Endodermal cell (in vitro differentiated cells): ENCODE results near the gene KCNK15. TPM values are rescaled to one million over a fixed set of nuclear protein-coding genes. Genes with fewer than 3 reads are reported as not detected.

Experiments
- DNase-seq: peaks from one replicate; pipeline ENCODE4 v3.0.0-alpha.2; 2017
- H3K27ac ChIP-seq: 2 replicates; pipeline ENCODE4 v1.5.1; 2013; ENCODE audit warnings: mild to moderate bottlenecking, low read depth, low read length, moderate library complexity
- H3K27me3 ChIP-seq: 2 replicates; pipeline ENCODE4 v1.6.1; 2013; ENCODE audit warnings: mild to moderate bottlenecking, low read length, moderate library complexity; ENCODE audit not compliant: insufficient read depth, control insufficient read depth, poor library complexity, severe bottlenecking
- H3K36me3 ChIP-seq: 2 replicates; pipeline ENCODE4 v1.7.0; 2013; ENCODE audit warnings: mild to moderate bottlenecking, low read length, moderate library complexity; ENCODE audit not compliant: control insufficient read depth, insufficient read depth
- H3K4me1 ChIP-seq: one replicate; pipeline ENCODE4 v1.7.0; 2013; ENCODE audit warnings: low read length; ENCODE audit not compliant: control insufficient read depth, insufficient read depth
- H3K4me3 ChIP-seq: 2 replicates; pipeline ENCODE4 v1.5.1; 2013; ENCODE audit warnings: mild to moderate bottlenecking, low read length, moderate library complexity
- H3K9ac ChIP-seq: 2 replicates; pipeline ENCODE4 v1.6.1; 2013; ENCODE audit warnings: mild to moderate bottlenecking, low read length, moderate library complexity; ENCODE audit not compliant: poor library complexity, severe bottlenecking; ENCODE audit errors: extremely low read depth
- H3K9me3 ChIP-seq: 2 replicates; pipeline ENCODE4 v1.6.1; 2013; ENCODE audit warnings: mild to moderate bottlenecking, low read length, moderate library complexity; ENCODE audit not compliant: control insufficient read depth
- H3K27ac Mint-ChIP-seq: 2 replicates; pipeline ENCODE4 v1.8.0; 2020; ENCODE audit warnings: mixed read lengths
- H3K27me3 Mint-ChIP-seq: 2 replicates; pipeline ENCODE4 v1.8.0; 2021; ENCODE audit warnings: mild to moderate bottlenecking, mixed read lengths; ENCODE audit not compliant: insufficient read depth
- H3K36me3 Mint-ChIP-seq: 2 replicates; pipeline ENCODE4 v1.8.0; 2020; ENCODE audit warnings: low read depth, mixed read lengths
- H3K4me1 Mint-ChIP-seq: 2 replicates; pipeline ENCODE4 v1.8.0; 2020; ENCODE audit warnings: mixed read lengths
- H3K4me3 Mint-ChIP-seq: 2 replicates; pipeline ENCODE4 v1.8.0; 2020; ENCODE audit warnings: mild to moderate bottlenecking, moderate library complexity, mixed read lengths
- H3K9me3 Mint-ChIP-seq: 2 replicates; pipeline ENCODE4 v1.8.0; 2020; ENCODE audit warnings: mild to moderate bottlenecking, mixed read lengths
- whole genome bisulfite sequencing, 2 experiments: methylation state at CpG; one replicate each; pipeline versions ENCODE4 v1.1.5 to v1.1.7; 2013; ENCODE audit warnings: missing lambda C conversion rate in 2 of 2, mixed read lengths in 1 of 2; ENCODE audit not compliant: insufficient coverage in 1 of 2, insufficient read length in 1 of 2; 5-methylcytosine and 5-hydroxymethylcytosine counted together
- total RNA-seq, 2 donors: library from RNA; stranded (reverse); fragmentation: NEBNext Ultra II Directional in 1 of 2; extraction: Animal tissue kit (Norgen Biotek cat#: 25700) in 1 of 2; gene quantifications; 2 replicates in 1 of 2; 3 replicates in 1 of 2; pipeline ENCODE4 v1.2.1, GENCODE V29; 2021
- TF ChIP-seq, protein P1 (sequence below): fragments of 200-600 bp; sonication (generic); conservative IDR thresholded peaks from 2 replicates; pipeline ENCODE4 v1.5.0; 2021; ENCODE audit warnings: antibody characterized with exemption, mild to moderate bottlenecking

Gene KCNK15
- total RNA-seq, 2 donors from 2014 or later: 0.15 to 0.22 TPM

DNA sequence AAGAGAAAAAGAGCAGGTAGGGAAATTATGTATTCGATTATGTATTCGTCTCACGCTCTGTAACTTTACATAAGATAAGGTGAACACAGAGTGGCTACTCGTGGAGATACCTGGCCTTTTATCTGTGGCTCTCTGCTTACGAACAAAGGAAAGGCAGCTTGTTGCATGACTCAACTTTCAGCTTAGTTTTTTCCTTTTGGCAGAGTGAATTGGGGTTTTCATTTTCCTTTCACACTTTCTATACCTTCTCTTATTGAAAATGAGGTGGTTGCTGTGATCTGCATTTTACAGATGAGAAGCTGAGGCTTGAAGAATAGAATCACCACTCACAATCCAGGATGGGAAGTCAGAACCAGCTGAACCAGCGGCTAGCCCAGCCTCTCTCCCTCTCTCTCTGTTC, 13.3 kb upstream of the KCNK15 start:
- Histone ChIP-seq H3K4me1 (peaks cover 12% of the 10 kb centered on the region), H3K36me3 (no peaks in the 10 kb centered on the region), H3K9me3 (peaks cover 6% of the 10 kb centered on the region), H3K9ac (peak overlapping the region; percentile 67), H3K27me3 (no peaks in the 10 kb centered on the region), H3K27ac (no peak overlapping the region), H3K4me3 (no peak overlapping the region)
- Mint-ChIP-seq H3K4me1 (peaks cover 32% of the 10 kb centered on the region), H3K36me3 (no peaks in the 10 kb centered on the region), H3K27me3 (no peaks in the 10 kb centered on the region), H3K9me3 (no peaks in the 10 kb centered on the region), H3K4me3 (no peak overlapping the region), H3K27ac (peak overlapping the region; percentile 85)
- DNase-seq: no peak
- 43 to 56% methylated on average over 6 of the region's 6 CpGs for WGBS, 2 experiments
- TF ChIP-seq, protein P1, sequence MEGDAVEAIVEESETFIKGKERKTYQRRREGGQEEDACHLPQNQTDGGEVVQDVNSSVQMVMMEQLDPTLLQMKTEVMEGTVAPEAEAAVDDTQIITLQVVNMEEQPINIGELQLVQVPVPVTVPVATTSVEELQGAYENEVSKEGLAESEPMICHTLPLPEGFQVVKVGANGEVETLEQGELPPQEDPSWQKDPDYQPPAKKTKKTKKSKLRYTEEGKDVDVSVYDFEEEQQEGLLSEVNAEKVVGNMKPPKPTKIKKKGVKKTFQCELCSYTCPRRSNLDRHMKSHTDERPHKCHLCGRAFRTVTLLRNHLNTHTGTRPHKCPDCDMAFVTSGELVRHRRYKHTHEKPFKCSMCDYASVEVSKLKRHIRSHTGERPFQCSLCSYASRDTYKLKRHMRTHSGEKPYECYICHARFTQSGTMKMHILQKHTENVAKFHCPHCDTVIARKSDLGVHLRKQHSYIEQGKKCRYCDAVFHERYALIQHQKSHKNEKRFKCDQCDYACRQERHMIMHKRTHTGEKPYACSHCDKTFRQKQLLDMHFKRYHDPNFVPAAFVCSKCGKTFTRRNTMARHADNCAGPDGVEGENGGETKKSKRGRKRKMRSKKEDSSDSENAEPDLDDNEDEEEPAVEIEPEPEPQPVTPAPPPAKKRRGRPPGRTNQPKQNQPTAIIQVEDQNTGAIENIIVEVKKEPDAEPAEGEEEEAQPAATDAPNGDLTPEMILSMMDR: no peak

DNA sequence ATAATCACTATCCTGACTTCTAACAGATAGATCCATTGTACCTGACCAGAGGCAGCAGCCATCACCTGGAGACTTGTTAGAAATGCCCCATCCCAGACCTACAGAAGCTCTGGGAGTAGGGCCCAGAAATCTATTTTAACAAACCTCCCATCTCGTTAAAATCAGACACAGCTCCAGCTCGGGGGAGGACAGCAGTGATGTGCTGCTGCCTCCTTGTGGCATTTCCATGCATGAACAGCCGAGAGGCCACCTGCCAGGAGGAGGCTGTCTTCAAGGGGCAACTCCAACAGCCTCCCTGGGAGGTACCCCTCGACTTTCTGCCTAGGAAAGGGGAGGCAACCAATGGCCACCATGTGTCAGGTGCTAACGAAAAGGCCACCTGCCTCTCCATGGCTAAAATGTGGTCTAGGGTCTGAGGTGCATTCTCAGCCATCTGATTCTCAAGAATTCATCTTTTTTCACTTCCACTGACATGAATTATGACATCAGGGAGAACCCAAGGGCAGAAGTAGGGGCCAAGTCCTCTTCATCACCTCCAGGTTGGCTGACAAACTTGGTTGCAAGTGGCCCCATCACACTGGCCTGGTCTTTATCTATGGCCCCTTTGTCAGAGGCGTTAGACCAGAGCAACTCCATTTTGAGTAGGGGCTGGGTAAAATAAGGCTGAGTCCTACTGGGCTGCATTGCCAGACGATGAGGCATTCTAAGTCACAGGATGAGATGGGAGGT, 12.2 kb upstream of the KCNK15 start:
- H3K4me3 Mint-ChIP-seq: no peak overlapping the region
- H3K36me3 Mint-ChIP-seq: no peaks in the 10 kb centered on the region
- H3K27ac Mint-ChIP-seq: no peak overlapping the region
- H3K4me1 Mint-ChIP-seq: peaks cover 32% of the 10 kb centered on the region
- peak; percentile 92 for DNase-seq
- Histone ChIP-seq H3K27ac (no peak overlapping the region), H3K27me3 (no peaks in the 10 kb centered on the region), H3K4me3 (no peak overlapping the region), H3K36me3 (no peaks in the 10 kb centered on the region), H3K4me1 (peaks cover 12% of the 10 kb centered on the region), H3K9me3 (peaks cover 7% of the 10 kb centered on the region), H3K9ac (no peak overlapping the region)
- TF ChIP-seq, protein P1: peak; percentile 94
- H3K27me3 Mint-ChIP-seq: no peaks in the 10 kb centered on the region
- 41 to 69% methylated on average over 3 to 7 of the region's 7 CpGs for WGBS, 2 experiments
- H3K9me3 Mint-ChIP-seq: no peaks in the 10 kb centered on the region

DNA sequence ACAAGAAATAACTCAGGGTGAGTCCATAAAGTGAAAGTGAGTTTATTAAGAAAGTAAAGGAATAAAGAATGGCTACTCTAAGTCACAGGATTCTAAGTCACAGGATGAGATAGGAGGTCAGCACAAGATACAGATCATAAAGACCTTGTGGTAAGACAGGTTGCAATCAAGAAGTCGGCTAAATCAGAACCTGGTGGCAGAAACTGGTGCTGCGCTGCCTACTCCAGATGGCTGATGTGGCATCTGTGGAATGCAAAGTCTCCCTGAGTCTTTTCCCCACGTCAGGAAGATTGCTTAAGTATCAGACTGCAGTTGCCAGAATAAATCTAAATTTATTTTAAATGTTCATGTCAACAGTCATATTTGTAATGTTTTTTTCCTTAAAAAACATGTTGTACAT, 10.7 kb upstream of the KCNK15 start:
- H3K36me3 ChIP-seq: no peaks in the 10 kb centered on the region
- no peak overlapping the region for H3K9ac ChIP-seq
- no peaks in the 10 kb centered on the region for H3K27me3 Mint-ChIP-seq
- peaks cover 3% of the 10 kb centered on the region for H3K4me1 ChIP-seq
- TF ChIP-seq, protein P1: peak; percentile 64
- H3K4me1 Mint-ChIP-seq: peaks cover 20% of the 10 kb centered on the region
- 88 to 100% methylated on average over 2 to 3 of the region's 3 CpGs for WGBS, 2 experiments
- H3K4me3 ChIP-seq: no peak overlapping the region
- H3K27ac ChIP-seq: no peak overlapping the region
- no peaks in the 10 kb centered on the region for H3K9me3 Mint-ChIP-seq
- H3K4me3 Mint-ChIP-seq: no peak overlapping the region
- no peaks in the 10 kb centered on the region for H3K36me3 Mint-ChIP-seq
- no peak overlapping the region for H3K27ac Mint-ChIP-seq
- peaks cover 7% of the 10 kb centered on the region for H3K9me3 ChIP-seq
- no peaks in the 10 kb centered on the region for H3K27me3 ChIP-seq
- DNase-seq: peak; percentile 83
